ENCODE measurements around the gene MGMT. TPM values are rescaled to one million over a fixed set of nuclear protein-coding genes. Genes with fewer than 3 reads are reported as not detected.

Gene MGMT
- total and polyA plus RNA-seq, 2 of the 4 experiments (the other 2 are of a cell fraction), result 11.5 to 17.8 TPM

DNA sequence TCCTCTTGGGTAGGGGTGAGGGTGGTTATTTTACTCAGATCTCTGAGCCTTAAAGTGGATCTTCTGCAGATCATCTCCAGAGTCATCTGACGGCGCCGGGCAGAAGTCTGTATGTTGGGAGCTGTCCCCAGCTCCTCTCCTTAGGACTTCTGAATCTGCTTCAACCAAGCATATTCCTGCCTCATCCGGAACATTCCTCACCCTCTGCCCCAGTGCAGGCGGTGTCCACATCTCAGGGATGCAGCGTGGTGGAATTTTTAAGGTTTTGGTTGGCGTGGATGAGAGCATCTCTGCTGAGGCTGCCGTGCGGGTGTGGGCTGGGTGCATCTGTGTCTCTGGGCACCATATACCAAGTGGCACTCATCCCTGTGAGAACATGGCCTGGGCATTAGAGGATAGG lies 148.3 kb downstream of the MGMT start:
- Histone ChIP-seq H2BK5ac (ENCODE audit: low read depth, low read length, poor library complexity, severe bottlenecking) (no peak overlapping the region), H3K4me3 (ENCODE audit: insufficient read depth, low read depth, low read length) (no peak overlapping the region), H3K27me3 (ENCODE audit: control insufficient read depth, insufficient read depth, low read length) (no peaks in the 10 kb centered on the region), H2BK20ac (ENCODE audit: low read depth, low read length) (no peak overlapping the region), H4K8ac (ENCODE audit: low read depth in 2 of 2, low read length in 2 of 2) (no peak overlapping the region), H3K23ac (ENCODE audit: low read depth, low read length) (no peak overlapping the region), H4K20me1 (ENCODE audit: insufficient read depth, low read length) (no peaks in the 10 kb centered on the region), H3K14ac (replicated peaks; ENCODE audit: low read depth, low read length) (no peak overlapping the region), H3K36me3 (ENCODE audit: control insufficient read depth, insufficient read depth, low read length) (no peaks in the 10 kb centered on the region), H3K18ac (ENCODE audit: low read depth, low read length) (no peak overlapping the region), H3K56ac (ENCODE audit: extremely low read depth, insufficient read depth, low read length) (no peak overlapping the region), H3K4me1 (ENCODE audit: control insufficient read depth, insufficient read depth, low read length) (no peaks in the 10 kb centered on the region), H3K9me3 (ENCODE audit: control insufficient read depth, insufficient read depth, low read length) (0 out of 2 replicates have a peak, but pooled peaks cover 3% of the 10 kb centered on the region), H2AK9ac (replicated peaks; ENCODE audit: low read depth, low read length, poor library complexity) (no peak overlapping the region), H2BK15ac (ENCODE audit: low read depth, low read length) (no peak overlapping the region), H3K9me1 (ENCODE audit: insufficient read depth, low read length) (no peaks in the 10 kb centered on the region), H4K5ac (ENCODE audit: low read depth, low read length) (no peak overlapping the region), H3K79me1 (ENCODE audit: low read depth in 1 of 2, low read length in 2 of 2) (no peaks in the 10 kb centered on the region; a peak in 1 of 4 replicates), H2AFZ (replicated peaks; ENCODE audit: low read length, poor library complexity) (no peak overlapping the region), H3K4me2 (ENCODE audit: low read depth, low read length) (no peak overlapping the region), H3K9ac (ENCODE audit: low read depth, low read length) (no peak overlapping the region), H2BK120ac (ENCODE audit: low read depth, low read length) (no peak overlapping the region), H3K27ac (ENCODE audit: insufficient read depth, low read length) (no peak overlapping the region), H2AK5ac (ENCODE audit: low read depth, low read length) (no peak overlapping the region), H3K4ac (ENCODE audit: low read depth, low read length) (no peak overlapping the region), H4K91ac (ENCODE audit: insufficient read depth, low read depth, low read length) (no peak overlapping the region)
- no TSS peak for BruUV-seq (replicated peaks)
- in situ Hi-C loops (cut with MboI; ENCODE audit: low sequenced_read_pairs), result no loop called here
- dilution Hi-C loops (cut with HindIII; ENCODE audit: low sequenced_read_pairs, unreplicated experiment), result no loop called here
- ChIA-PET CTCF (no interaction called here), POLR2A (ENCODE audit: unreplicated experiment) (no interaction called here)
- no CpG with 5 or more reads among the region's 9 CpGs for WGBS, 2 experiments (ENCODE audit: extremely low coverage in 2 of 2, insufficient read length in 1 of 2)
- ATAC-seq (ENCODE audit: low read depth), result no peak
- TF ChIP-seq CEBPB (IDR thresholded peaks at IDR 0.05; ENCODE audit: low read depth, low read length), result no peak
- no peak for TF ChIP-seq SMC3 (IDR thresholded peaks at IDR 0.05; ENCODE audit: low read depth, low read length)
- TF ChIP-seq RAD21 (IDR thresholded peaks at IDR 0.05; ENCODE audit: low read length), result no peak
- no peak for TF ChIP-seq ELK1 (IDR thresholded peaks at IDR 0.05; ENCODE audit: borderline replicate concordance, low read depth, low read length)
- no peak for TF ChIP-seq CHD1 (IDR thresholded peaks at IDR 0.05; ENCODE audit: low read depth, low read length)
- TF ChIP-seq NFE2L2 (IDR thresholded peaks at IDR 0.05; ENCODE audit: low read depth, low read length), result no peak
- no peak for TF ChIP-seq RCOR1 (IDR thresholded peaks at IDR 0.05; ENCODE audit: insufficient replicate concordance, low read length)
- TF ChIP-seq MXI1 (IDR thresholded peaks at IDR 0.05; ENCODE audit: borderline replicate concordance, low read depth, low read length), result no peak
- TF ChIP-seq MAFK (IDR thresholded peaks at IDR 0.05; ENCODE audit: low read depth, low read length), result no peak
- TF ChIP-seq MAZ (IDR thresholded peaks at IDR 0.05; ENCODE audit: borderline replicate concordance, low read depth, low read length), result no peak
- intact Hi-C loops (cut with micrococcal nuclease), result no loop called here
- no peak for DNase-seq

Data from IMR-90 (cell line).